ENCODE results near the gene ZMIZ1.
A peak's percentile ranks its signal among the peaks of the same experiment; 100 is the strongest.
"Not testable (repeated sequence)": the region's sequence is repeated elsewhere in the genome, so short reads cannot be mapped to it uniquely, and the experiment has no call there.

Gene ZMIZ1

GRCh38 chr10:79316671-79317431 is 248.1 kb downstream of the ZMIZ1 start:
- no peak for DNase-seq (ENCODE audit: low read depth in 2 of 2, low spot score in 1 of 2)

GRCh38 chr10:79318369-79318768 is 249.6 kb downstream of the ZMIZ1 start:
- DNase-seq (ENCODE audit: low read depth in 2 of 2, low spot score in 1 of 2) = no peak

- no peak for DNase-seq (ENCODE audit: low read depth in 2 of 2, low spot score in 1 of 2)
Measured at GRCh38 chr10:79319115-79319771, 250.5 kb downstream of the ZMIZ1 start.

- no peak for DNase-seq (ENCODE audit: low read depth in 2 of 2, low spot score in 1 of 2)
Measured at GRCh38 chr10:79320316-79320715, 251.6 kb downstream of the ZMIZ1 start.

GRCh38 chr10:79320820-79321493 is 252.2 kb downstream of the ZMIZ1 start:
- DNase-seq (ENCODE audit: low read depth in 2 of 2, low spot score in 1 of 2) = no peak

- no peak for DNase-seq (ENCODE audit: low read depth in 2 of 2, low spot score in 1 of 2)
Measured at GRCh38 chr10:79321494-79321882, 252.7 kb downstream of the ZMIZ1 start.

GRCh38 chr10:79321951-79322350 is 253.2 kb downstream of the ZMIZ1 start:
- DNase-seq (ENCODE audit: low read depth in 2 of 2, low spot score in 1 of 2) = no peak

- DNase-seq (ENCODE audit: low read depth in 2 of 2, low spot score in 1 of 2) = peak; percentile 55 to 62
Measured at GRCh38 chr10:79322616-79323543, 254.1 kb downstream of the ZMIZ1 start.

GRCh38 chr10:79323602-79324001 is 254.8 kb downstream of the ZMIZ1 start:
- no peak for DNase-seq (ENCODE audit: low read depth in 2 of 2, low spot score in 1 of 2)

GRCh38 chr10:79324032-79324695 is 255.4 kb downstream of the ZMIZ1 start:
- no peak for DNase-seq (ENCODE audit: low read depth in 2 of 2, low spot score in 1 of 2)

GRCh38 chr10:79326361-79327089 is 257.8 kb downstream of the ZMIZ1 start:
- DNase-seq (ENCODE audit: low read depth in 2 of 2, low spot score in 1 of 2) = no peak

- no peak for DNase-seq (ENCODE audit: low read depth in 2 of 2, low spot score in 1 of 2)
Measured at GRCh38 chr10:79327090-79327457, 258.3 kb downstream of the ZMIZ1 start.

- no peak for DNase-seq (ENCODE audit: low read depth in 2 of 2, low spot score in 1 of 2)
Measured at GRCh38 chr10:79328147-79328701, 259.5 kb downstream of the ZMIZ1 start.

GRCh38 chr10:79328737-79329504 is 260.2 kb downstream of the ZMIZ1 start:
- DNase-seq (ENCODE audit: low read depth in 2 of 2, low spot score in 1 of 2) = no peak

- DNase-seq (ENCODE audit: low read depth in 2 of 2, low spot score in 1 of 2) = no peak
Measured at GRCh38 chr10:79329529-79329928, 260.8 kb downstream of the ZMIZ1 start.

GRCh38 chr10:79331226-79331625 is 262.5 kb downstream of the ZMIZ1 start:
- DNase-seq (ENCODE audit: low read depth in 2 of 2, low spot score in 1 of 2) = no peak

- DNase-seq (ENCODE audit: low read depth in 2 of 2, low spot score in 1 of 2) = peak in 1 of 2 donors; percentile 34
Measured at GRCh38 chr10:79331709-79332108, 262.9 kb downstream of the ZMIZ1 start.

- not testable (repeated sequence) for DNase-seq (ENCODE audit: low read depth in 2 of 2, low spot score in 1 of 2)
Measured at GRCh38 chr10:79332610-79333315, 264.0 kb downstream of the ZMIZ1 start.

All from stimulated activated CD8-positive, alpha-beta memory T cell treated with anti-CD3 and anti-CD28 coated beads, Interleukin-4, amount 100 ng/mL, for 1 hour (primary cell).